Fibroblast of lung (primary cell): ENCODE data around the gene VSTM1. TPM values are rescaled to one million over a fixed set of nuclear protein-coding genes. Genes with fewer than 3 reads are reported as not detected.
A peak's percentile ranks its signal among the peaks of the same experiment; 100 is the strongest.

ENCODE experiments used
- DNase-seq, 2 donors: peaks; one replicate each; pipeline versions ENCODE4 v3.0.0 to v3.0.0-alpha.2; 2010; ENCODE audit warnings: low read depth in 2 of 2
- H2AFZ ChIP-seq: 2 replicates; pipeline ENCODE4 v1.5.1; 2012; ENCODE audit warnings: low read length, control low read depth, inconsistent platforms
- H3K27ac ChIP-seq: 2 replicates; pipeline ENCODE4 v1.5.1; 2011; ENCODE audit warnings: low read length, control low read depth; ENCODE audit not compliant: insufficient read depth
- H3K27me3 ChIP-seq: 2 replicates; pipeline ENCODE4 v1.5.1; 2011; ENCODE audit warnings: mild to moderate bottlenecking, low read length; ENCODE audit not compliant: control insufficient read depth, insufficient read depth
- H3K36me3 ChIP-seq: 2 replicates; pipeline ENCODE4 v1.5.1; 2011; ENCODE audit warnings: low read length; ENCODE audit not compliant: control insufficient read depth, insufficient read depth
- H3K4me1 ChIP-seq: 2 replicates; pipeline ENCODE4 v1.5.1; 2011; ENCODE audit warnings: low read length; ENCODE audit not compliant: control insufficient read depth, insufficient read depth; ENCODE audit errors: extremely low read depth
- H3K4me2 ChIP-seq: 2 replicates; pipeline ENCODE4 v1.5.1; 2011; ENCODE audit warnings: low read length, control low read depth; ENCODE audit not compliant: insufficient read depth; ENCODE audit errors: extremely low read depth
- H3K4me3 ChIP-seq, 4 experiments: fragments of 200-600 bp in 1 of 4; sonication (generic) in 1 of 4; replicated peaks in 1 of 4; 2 replicates each; pipeline ENCODE4 v1.5.1; 2011 to 2016; ENCODE audit warnings: low read length in 4 of 4, low read depth in 3 of 4, mild to moderate bottlenecking in 3 of 4, control low read depth in 2 of 4, inconsistent platforms in 1 of 4, mixed read lengths in 1 of 4; ENCODE audit not compliant: insufficient read depth in 1 of 4; ENCODE audit errors: control extremely low read depth in 1 of 4
- H3K79me2 ChIP-seq: 2 replicates; pipeline ENCODE4 v1.5.1; 2012; ENCODE audit warnings: mild to moderate bottlenecking, low read length, inconsistent platforms; ENCODE audit not compliant: control insufficient read depth, insufficient read depth
- H3K9ac ChIP-seq: 2 replicates; pipeline ENCODE4 v1.5.1; 2011; ENCODE audit warnings: mild to moderate bottlenecking, low read length, control low read depth; ENCODE audit not compliant: insufficient read depth
- H3K9me3 ChIP-seq: 2 replicates; pipeline ENCODE4 v1.5.1; 2012; ENCODE audit warnings: low read depth, low read length; ENCODE audit not compliant: control insufficient read depth, insufficient read depth
- H4K20me1 ChIP-seq: 2 replicates; pipeline ENCODE4 v1.5.1; 2011; ENCODE audit warnings: low read length; ENCODE audit not compliant: control insufficient read depth, insufficient read depth; ENCODE audit errors: extremely low read depth
- EZH2 ChIP-seq: IDR thresholded peaks from 2 replicates; pipeline ENCODE4 v1.5.1; 2012; ENCODE audit warnings: low read length, control low read depth, mild to moderate bottlenecking; ENCODE audit errors: missing control alignments
- polyA plus RNA-seq, 2 donors: library from polyadenylated mRNA; depleted of rRNA in 1 of 2; stranded (reverse) in 1 of 2; unstranded in 1 of 2; fragments of >200 nt; gene quantifications; 2 replicates each; pipeline ENCODE4 v1.2.1, GENCODE V29; 2011 to 2012; ENCODE audit warnings: missing spikeins in 1 of 2
- total RNA-seq: library from RNA; depleted of rRNA; stranded (reverse); fragments of >200 nt; gene quantifications from 2 replicates; pipeline ENCODE4 v1.2.1, GENCODE V29; 2014
- TF ChIP-seq, protein P1 (sequence below), 2 donors: IDR thresholded peaks in 1 of 2; conservative IDR thresholded peaks in 1 of 2; 1 replicate in 1 of 2; 2 replicates in 1 of 2; pipeline ENCODE4 v1.5.1; 2011 to 2012; ENCODE audit warnings: low read length in 2 of 2, control low read depth in 1 of 2, inconsistent platforms in 1 of 2, low read depth in 1 of 2, mild to moderate bottlenecking in 1 of 2

VSTM1 gene
- total and polyA plus RNA-seq, 2 donors (not counting 1 experiment from before 2014, with no cell fraction given), result not detected

DNA sequence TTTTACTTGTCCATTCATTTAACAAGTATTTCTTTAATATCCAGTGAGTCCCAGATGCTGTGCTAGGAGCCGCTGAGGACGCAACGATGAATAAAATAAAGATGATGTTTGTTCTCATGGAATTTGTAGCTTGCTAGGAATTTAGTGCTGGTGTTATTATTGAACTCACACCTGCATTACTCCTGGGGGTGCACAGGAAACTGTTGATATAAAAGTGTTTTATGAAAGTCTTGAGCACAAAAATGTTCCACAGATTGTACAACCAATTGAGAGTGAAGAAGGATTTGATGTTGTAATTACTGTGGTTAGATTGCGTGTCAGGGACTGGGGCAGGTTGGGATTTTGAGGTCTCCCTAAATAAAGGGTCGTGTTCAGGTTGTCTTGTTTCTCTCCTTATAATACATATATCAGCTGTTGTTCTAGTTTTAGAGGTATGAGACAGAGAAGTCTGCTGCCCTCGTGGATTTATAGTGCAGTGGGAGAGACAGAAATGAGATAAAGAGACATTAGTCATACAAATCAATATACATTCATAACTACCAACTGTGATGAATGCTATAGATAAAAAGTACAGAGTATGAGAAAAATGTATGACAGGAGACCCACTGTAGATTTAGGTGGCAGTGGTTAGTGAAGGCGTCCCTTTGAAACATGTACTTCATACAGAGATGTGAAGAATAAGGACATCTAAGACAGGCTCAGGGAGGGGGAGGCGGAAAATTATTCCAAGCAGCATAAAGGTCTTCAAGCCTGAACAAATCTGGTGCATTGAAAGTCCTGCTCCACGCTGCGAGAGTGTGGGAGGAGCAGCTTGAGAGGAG is 61.0 kb downstream of the VSTM1 start:
- H3K4me3 ChIP-seq, result no peak overlapping the region
- no peak overlapping the region for H3K4me2 ChIP-seq
- TF ChIP-seq EZH2, result no peak
- TF ChIP-seq, protein P1, sequence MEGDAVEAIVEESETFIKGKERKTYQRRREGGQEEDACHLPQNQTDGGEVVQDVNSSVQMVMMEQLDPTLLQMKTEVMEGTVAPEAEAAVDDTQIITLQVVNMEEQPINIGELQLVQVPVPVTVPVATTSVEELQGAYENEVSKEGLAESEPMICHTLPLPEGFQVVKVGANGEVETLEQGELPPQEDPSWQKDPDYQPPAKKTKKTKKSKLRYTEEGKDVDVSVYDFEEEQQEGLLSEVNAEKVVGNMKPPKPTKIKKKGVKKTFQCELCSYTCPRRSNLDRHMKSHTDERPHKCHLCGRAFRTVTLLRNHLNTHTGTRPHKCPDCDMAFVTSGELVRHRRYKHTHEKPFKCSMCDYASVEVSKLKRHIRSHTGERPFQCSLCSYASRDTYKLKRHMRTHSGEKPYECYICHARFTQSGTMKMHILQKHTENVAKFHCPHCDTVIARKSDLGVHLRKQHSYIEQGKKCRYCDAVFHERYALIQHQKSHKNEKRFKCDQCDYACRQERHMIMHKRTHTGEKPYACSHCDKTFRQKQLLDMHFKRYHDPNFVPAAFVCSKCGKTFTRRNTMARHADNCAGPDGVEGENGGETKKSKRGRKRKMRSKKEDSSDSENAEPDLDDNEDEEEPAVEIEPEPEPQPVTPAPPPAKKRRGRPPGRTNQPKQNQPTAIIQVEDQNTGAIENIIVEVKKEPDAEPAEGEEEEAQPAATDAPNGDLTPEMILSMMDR (conservative IDR thresholded peaks at IDR 0.05 in 1 of 2, IDR thresholded peaks at IDR 0.05 in 1 of 2; ENCODE audit: low read depth in 1 of 2, low read length in 2 of 2), result no peak
- H3K27me3 ChIP-seq, result peaks cover 2% of the 10 kb centered on the region
- no peak overlapping the region for H3K9ac ChIP-seq
- no peaks in the 10 kb centered on the region for H3K79me2 ChIP-seq
- H3K4me1 ChIP-seq, result no peaks in the 10 kb centered on the region
- H4K20me1 ChIP-seq, result no peaks in the 10 kb centered on the region
- H3K9me3 ChIP-seq, result no peaks in the 10 kb centered on the region
- no peak overlapping the region for H2AFZ ChIP-seq
- H3K36me3 ChIP-seq, result no peaks in the 10 kb centered on the region
- H3K27ac ChIP-seq, result no peak overlapping the region
- peak in 1 of 2 donors; percentile 67 for DNase-seq

DNA sequence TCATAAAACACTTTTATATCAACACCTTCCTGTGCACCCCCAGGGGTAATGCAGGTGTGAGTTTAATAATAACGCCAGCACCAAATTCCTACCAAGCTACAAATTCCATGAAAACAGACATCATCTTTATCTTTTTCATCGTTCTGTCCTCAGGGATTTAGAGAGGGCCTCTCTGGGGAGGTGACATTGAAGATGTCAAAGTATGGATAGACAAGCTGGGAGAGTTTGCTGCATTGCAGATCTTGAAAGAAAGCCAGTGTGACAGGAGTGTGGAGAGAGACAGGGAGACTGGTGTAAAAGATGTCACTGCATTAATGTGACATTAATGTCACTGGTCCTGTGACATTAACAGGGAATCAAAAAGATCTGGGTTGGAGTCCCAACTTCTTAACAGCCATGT is 62.2 kb downstream of the VSTM1 start:
- TF ChIP-seq EZH2, result no peak
- TF ChIP-seq, protein P1 (conservative IDR thresholded peaks at IDR 0.05 in 1 of 2, IDR thresholded peaks at IDR 0.05 in 1 of 2; ENCODE audit: low read depth in 1 of 2, low read length in 2 of 2), result no peak
- Histone ChIP-seq H3K4me2 (no peak overlapping the region), H3K9me3 (no peaks in the 10 kb centered on the region), H3K27ac (no peak overlapping the region), H3K79me2 (no peaks in the 10 kb centered on the region), H3K36me3 (no peaks in the 10 kb centered on the region), H4K20me1 (no peaks in the 10 kb centered on the region), H3K4me1 (no peaks in the 10 kb centered on the region), H3K4me3 (no peak overlapping the region), H3K27me3 (peaks cover 2% of the 10 kb centered on the region), H2AFZ (no peak overlapping the region), H3K9ac (no peak overlapping the region)
- DNase-seq, result no peak

DNA sequence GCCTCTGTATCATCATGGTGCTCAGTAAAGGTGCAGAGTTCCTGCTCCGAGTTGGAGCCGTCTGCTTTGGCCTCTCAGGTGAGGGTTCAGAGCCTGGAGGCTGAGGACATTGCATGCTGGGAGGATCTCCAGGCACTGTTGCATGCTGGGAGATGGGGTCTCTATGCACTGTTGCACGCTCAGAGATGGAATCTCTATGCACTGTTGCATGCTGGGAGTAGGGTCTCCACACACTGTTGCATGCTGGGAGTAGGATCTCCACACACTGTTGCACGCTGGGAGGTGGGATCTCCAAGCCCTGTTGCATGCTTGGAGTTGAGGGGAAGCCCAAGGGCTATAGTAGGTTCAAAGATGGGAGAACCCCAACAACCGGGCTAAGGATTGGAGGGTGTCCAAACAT is 64.0 kb downstream of the VSTM1 start:
- Histone ChIP-seq H3K4me1 (no peaks in the 10 kb centered on the region), H3K27me3 (peaks cover 2% of the 10 kb centered on the region), H3K4me2 (no peak overlapping the region), H4K20me1 (no peaks in the 10 kb centered on the region), H3K9me3 (no peaks in the 10 kb centered on the region), H3K79me2 (no peaks in the 10 kb centered on the region), H3K4me3 (no peak overlapping the region), H3K36me3 (no peaks in the 10 kb centered on the region), H2AFZ (no peak overlapping the region), H3K27ac (no peak overlapping the region), H3K9ac (no peak overlapping the region)
- no peak for DNase-seq
- TF ChIP-seq EZH2, result no peak
- TF ChIP-seq, protein P1 (conservative IDR thresholded peaks at IDR 0.05 in 1 of 2, IDR thresholded peaks at IDR 0.05 in 1 of 2; ENCODE audit: low read depth in 1 of 2, low read length in 2 of 2), result no peak
